H1 (cell line): ENCODE results near the gene PTGFR. TPM values are rescaled to one million over a fixed set of nuclear protein-coding genes. Genes with fewer than 3 reads are reported as not detected.

Source experiments
- CTCF ChIA-PET: fragments of 300-600 bp; sonication (Branson Sonifier 250); formaldehyde crosslinking; loops from one replicate; lab custom pipeline; 2021; ENCODE audit not compliant: partially characterized antibody; lab: Charles Lee
- POLR2A ChIA-PET: fragments of 300-600 bp; sonication (Branson Sonifier 250); formaldehyde crosslinking; loops from one replicate; lab custom pipeline; 2021; ENCODE audit warnings: inconsistent platforms; ENCODE audit not compliant: partially characterized antibody; lab: Charles Lee
- DNase-seq, 2 experiments: peaks; one replicate each; pipeline versions ENCODE4 v3.0.0 to v3.0.0-alpha.2; 2010 to 2022; ENCODE audit warnings: low spot score in 2 of 2, low read depth in 1 of 2, mixed read lengths in 1 of 2
- FAIRE-seq: peaks from 2 replicates; lab custom pipeline; 2011; peaks lifted over from hg19 to GRCh38; lab: Jason Lieb, UNC
- H2AFZ ChIP-seq: 2 replicates; pipeline ENCODE4 v1.8.1; 2012; ENCODE audit warnings: low read length, inconsistent platforms
- H2AK5ac ChIP-seq: 2 replicates; pipeline ENCODE4 v1.6.1; 2013; ENCODE audit warnings: low read depth, low read length
- H2BK120ac ChIP-seq: replicated peaks from 2 replicates; pipeline ENCODE3; 2013; ENCODE audit warnings: low read depth, low read length, inconsistent platforms
- H2BK12ac ChIP-seq: 2 replicates; pipeline ENCODE4 v1.6.1; 2013; ENCODE audit warnings: low read depth, low read length
- H2BK15ac ChIP-seq: 2 replicates; pipeline ENCODE4 v1.6.1; 2013; ENCODE audit warnings: low read length
- H2BK20ac ChIP-seq: 2 replicates; pipeline ENCODE4 v1.6.1; 2013; ENCODE audit warnings: low read length
- H2BK5ac ChIP-seq: 2 replicates; pipeline ENCODE4 v1.6.1; 2013; ENCODE audit warnings: low read depth, low read length
- H3K14ac ChIP-seq: 2 replicates; pipeline ENCODE4 v1.6.1; 2013; ENCODE audit warnings: inconsistent platforms; ENCODE audit not compliant: insufficient read length
- H3K18ac ChIP-seq: 2 replicates; pipeline ENCODE4 v1.6.1; 2013; ENCODE audit warnings: low read length; ENCODE audit errors: extremely low read depth
- H3K23ac ChIP-seq: 2 replicates; pipeline ENCODE4 v1.6.1; 2013; ENCODE audit warnings: inconsistent platforms; ENCODE audit not compliant: insufficient read length
- H3K23me2 ChIP-seq: 2 replicates; pipeline ENCODE4 v1.6.1; 2013; ENCODE audit warnings: low read depth, low read length
- H3K27ac ChIP-seq: 2 replicates; pipeline ENCODE4 v1.6.1; 2011; ENCODE audit warnings: low read depth, low read length, inconsistent platforms
- H3K27me3 ChIP-seq, 4 experiments: replicated peaks in 1 of 4; 1 replicate in 1 of 4; 2 replicates in 3 of 4; pipeline versions ENCODE4 v1.6.1 to v1.8.1; 2011 to 2013; ENCODE audit warnings: low read length in 3 of 4, mild to moderate bottlenecking in 3 of 4, inconsistent platforms in 2 of 4, mixed read lengths in 2 of 4, moderate library complexity in 1 of 4; ENCODE audit not compliant: control insufficient read depth in 3 of 4, insufficient read depth in 3 of 4; ENCODE audit errors: extremely low read depth in 1 of 4
- H3K36me3 ChIP-seq, 4 experiments: 2 replicates each; pipeline versions ENCODE4 v1.6.1 to v1.8.1; 2011 to 2013; ENCODE audit warnings: mild to moderate bottlenecking in 4 of 4, low read length in 3 of 4, moderate library complexity in 2 of 4, control low read depth in 1 of 4, inconsistent platforms in 1 of 4; ENCODE audit not compliant: insufficient read depth in 4 of 4, control insufficient read depth in 2 of 4
- H3K4ac ChIP-seq: replicated peaks from 2 replicates; pipeline ENCODE3; 2013; ENCODE audit warnings: low read length, low read depth, mixed read lengths, inconsistent platforms; ENCODE audit not compliant: insufficient read length
- H3K4me1 ChIP-seq, 4 experiments: replicated peaks in 1 of 4; 1 replicate in 1 of 4; 2 replicates in 3 of 4; pipeline versions ENCODE4 v1.6.1 to v1.8.1; 2011 to 2013; ENCODE audit warnings: low read length in 3 of 4, inconsistent platforms in 2 of 4, mixed read lengths in 1 of 4; ENCODE audit not compliant: insufficient read depth in 4 of 4, control insufficient read depth in 3 of 4
- H3K4me2 ChIP-seq, 2 experiments: 2 replicates each; pipeline versions ENCODE4 v1.6.1 to v1.8.1; 2011 to 2013; ENCODE audit warnings: low read depth in 2 of 2, low read length in 2 of 2, control low read depth in 1 of 2, inconsistent platforms in 1 of 2, mild to moderate bottlenecking in 1 of 2; ENCODE audit not compliant: insufficient read depth in 1 of 2
- H3K4me3 ChIP-seq, 4 experiments: fragments of 200-600, 300-600 bp in 1 of 4; sonication (generic), shearing (Covaris generic), sonication (Bioruptor Twin) in 1 of 4; 2 replicates each; pipeline versions ENCODE4 v1.5.1 to v1.8.1; 2011 to 2016; ENCODE audit warnings: low read length in 4 of 4, low read depth in 3 of 4, control low read depth in 2 of 4, inconsistent platforms in 2 of 4, mild to moderate bottlenecking in 2 of 4, mixed read lengths in 1 of 4, moderate library complexity in 1 of 4; ENCODE audit not compliant: insufficient read depth in 2 of 4; ENCODE audit errors: extremely low read depth in 1 of 4
- H3K56ac ChIP-seq: replicated peaks from 2 replicates; pipeline ENCODE3; 2013; ENCODE audit warnings: low read depth, mild to moderate bottlenecking, mixed read lengths, low read length, inconsistent platforms; ENCODE audit not compliant: insufficient read length
- H3K79me1 ChIP-seq: 2 replicates; pipeline ENCODE4 v1.6.1; 2013; ENCODE audit warnings: low read depth, low read length, control low read depth
- H3K79me2 ChIP-seq, 2 experiments: 2 replicates each; pipeline versions ENCODE4 v1.6.1 to v1.8.1; 2012 to 2013; ENCODE audit warnings: low read length in 2 of 2, mild to moderate bottlenecking in 2 of 2, inconsistent platforms in 1 of 2; ENCODE audit not compliant: insufficient read depth in 2 of 2, control insufficient read depth in 1 of 2
- H3K9ac ChIP-seq, 4 experiments: replicated peaks in 1 of 4; 1 replicate in 1 of 4; 2 replicates in 3 of 4; pipeline versions ENCODE4 v1.6.1 to v1.8.1; 2011 to 2013; ENCODE audit warnings: low read depth in 3 of 4, low read length in 3 of 4, control low read depth in 2 of 4, mild to moderate bottlenecking in 2 of 4, moderate library complexity in 2 of 4, inconsistent platforms in 1 of 4; ENCODE audit errors: extremely low read depth in 1 of 4
- H3K9me3 ChIP-seq, 2 experiments: 2 replicates each; pipeline versions ENCODE4 v1.6.1 to v1.8.1; 2012 to 2013; ENCODE audit warnings: mild to moderate bottlenecking in 2 of 2, moderate library complexity in 2 of 2, control low read depth in 1 of 2, inconsistent platforms in 1 of 2, low read depth in 1 of 2, low read length in 1 of 2, mixed read lengths in 1 of 2; ENCODE audit not compliant: insufficient read depth in 2 of 2
- H4K20me1 ChIP-seq, 2 experiments: replicated peaks in 1 of 2; 2 replicates each; pipeline versions ENCODE3 to v1.8.1; 2011 to 2013; ENCODE audit warnings: inconsistent platforms in 2 of 2, low read length in 2 of 2, mild to moderate bottlenecking in 1 of 2; ENCODE audit not compliant: insufficient read depth in 2 of 2, control insufficient read depth in 1 of 2
- H4K5ac ChIP-seq: 2 replicates; pipeline ENCODE4 v1.6.1; 2013; ENCODE audit warnings: low read length, low read depth, mixed read lengths, inconsistent platforms; ENCODE audit not compliant: insufficient read length
- H4K8ac ChIP-seq: 2 replicates; pipeline ENCODE4 v1.8.0; 2013; ENCODE audit warnings: mild to moderate bottlenecking, moderate library complexity, low read length, inconsistent platforms; ENCODE audit not compliant: insufficient read depth; ENCODE audit errors: extremely low read depth
- H4K91ac ChIP-seq: replicated peaks from 2 replicates; pipeline ENCODE3; 2013; ENCODE audit warnings: low read length, mixed read lengths, inconsistent platforms; ENCODE audit not compliant: insufficient read length
- ATF2 ChIP-seq: IDR thresholded peaks from 2 replicates; pipeline ENCODE4 v1.6.1; 2012; ENCODE audit warnings: low read length, inconsistent platforms
- CHD1 ChIP-seq: IDR thresholded peaks from 2 replicates; pipeline ENCODE4 v1.6.1; 2012; ENCODE audit warnings: low read depth, low read length, improper control_type of control experiment
- E2F6 ChIP-seq: IDR thresholded peaks from 2 replicates; pipeline ENCODE4 v1.6.1; 2012; ENCODE audit warnings: inconsistent platforms
- EP300 ChIP-seq, 2 experiments: IDR thresholded peaks; 1 replicate in 1 of 2; 2 replicates in 1 of 2; pipeline ENCODE4 v1.6.1; 2011 to 2012; ENCODE audit warnings: low read depth in 2 of 2, low read length in 2 of 2, mild to moderate bottlenecking in 2 of 2, borderline replicate concordance in 1 of 2, inconsistent platforms in 1 of 2, moderate library complexity in 1 of 2
- FOSL1 ChIP-seq: IDR thresholded peaks from 2 replicates; pipeline ENCODE4 v1.6.1; 2011; ENCODE audit warnings: mild to moderate bottlenecking, low read depth, low read length, moderate library complexity; ENCODE audit not compliant: insufficient read depth
- HDAC2 ChIP-seq, 2 experiments: fragments of 300-600 bp in 1 of 2; sonication (generic) in 1 of 2; IDR thresholded peaks; 2 replicates each; pipeline ENCODE4 v1.6.1; 2011 to 2012; ENCODE audit warnings: low read depth in 2 of 2, low read length in 2 of 2, mild to moderate bottlenecking in 2 of 2, moderate library complexity in 2 of 2, borderline replicate concordance in 1 of 2, inconsistent platforms in 1 of 2
- KDM4A ChIP-seq: IDR thresholded peaks from one replicate; pipeline ENCODE4 v1.7.1; 2012; ENCODE audit warnings: low read depth, mild to moderate bottlenecking, moderate library complexity, low read length, inconsistent platforms; ENCODE audit not compliant: severe bottlenecking
- POLR2A ChIP-seq, 2 experiments: IDR thresholded peaks; 1 replicate in 1 of 2; 2 replicates in 1 of 2; pipeline ENCODE4 v1.6.1; 2011; ENCODE audit warnings: low read depth in 2 of 2, low read length in 2 of 2, mild to moderate bottlenecking in 2 of 2; ENCODE audit errors: control extremely low read depth in 1 of 2
- POLR2AphosphoS5 ChIP-seq: IDR thresholded peaks from 2 replicates; pipeline ENCODE4 v1.6.1; 2011; ENCODE audit warnings: low read depth, low read length
- SIX5 ChIP-seq: IDR thresholded peaks from 2 replicates; pipeline ENCODE4 v1.6.1; 2011; ENCODE audit warnings: mild to moderate bottlenecking, low read depth, low read length
- TCF12 ChIP-seq: IDR thresholded peaks from 2 replicates; pipeline ENCODE4 v1.6.1; 2011; ENCODE audit warnings: low read depth, mild to moderate bottlenecking, low read length
- YY1 ChIP-seq: IDR thresholded peaks from 2 replicates; pipeline ENCODE4 v1.6.1; 2011; ENCODE audit warnings: low read depth, mild to moderate bottlenecking, low read length
- whole genome bisulfite sequencing, 2 experiments: shearing (Covaris generic) in 1 of 2; methylation state at CpG; one replicate each; pipeline versions ENCODE4 v1.1.6 to v1.1.7; 2013 to 2015; ENCODE audit warnings: low lambda C conversion rate in 2 of 2, mixed read lengths in 2 of 2, inconsistent platforms in 1 of 2, low coverage in 1 of 2, missing lambda C conversion rate in 1 of 2; ENCODE audit not compliant: insufficient replicate concordance in 2 of 2, insufficient coverage in 1 of 2, insufficient read length in 1 of 2; ENCODE audit errors: extremely low coverage in 1 of 2, missing lambda C conversion rate in 1 of 2; 5-methylcytosine and 5-hydroxymethylcytosine counted together
- polyA plus RNA-seq, 7 experiments: library from polyadenylated mRNA; depleted of rRNA in 3 of 7; stranded (reverse) in 5 of 7; unstranded in 2 of 7; fragments of >200 nt in 5 of 7; fragments of 200-250 nt in 2 of 7; gene quantifications; 1 replicate in 5 of 7; 2 replicates in 1 of 7; 4 replicates in 1 of 7; pipeline versions ENCODE4 v1.2.1 to v1.2.3, GENCODE V29; 2011 to 2013; ENCODE audit warnings: missing spikeins in 2 of 7, mixed read lengths in 2 of 7
- total RNA-seq: library from RNA; stranded (reverse); fragmentation: NEBNext Ultra II Directional; extraction: Animal tissue kit (Norgen Biotek cat#: 25700); gene quantifications from 2 replicates; pipeline ENCODE4 v1.2.1, GENCODE V29; 2021

The PTGFR gene
- total and polyA plus RNA-seq, 2 of the 8 experiments (the other 6 are each of a cell fraction or from before 2014, with no cell fraction given) = 0.02 TPM; not detected in 1

GRCh38 chr1:78468521-78468920, 22.3 kb upstream of the PTGFR start:
- no peak overlapping the region for H4K5ac ChIP-seq
- no peak overlapping the region for H2BK20ac ChIP-seq
- no peak overlapping the region for H3K4me3 ChIP-seq
- H3K27me3 ChIP-seq = no peaks in the 10 kb centered on the region
- no peak overlapping the region for H2BK5ac ChIP-seq
- H3K23me2 ChIP-seq = no peaks in the 10 kb centered on the region
- H2AK5ac ChIP-seq = no peak overlapping the region
- no peak overlapping the region for H3K56ac ChIP-seq
- no peak overlapping the region for H3K14ac ChIP-seq
- H3K4me1 ChIP-seq = no peaks in the 10 kb centered on the region
- WGBS, 2 experiments = 84% methylated on average over 1 of the region's 1 CpG; no CpG with 5 or more reads in 1 of the 2 experiments
- ChIA-PET CTCF (interaction anchor here (0.9 to 1.1 kb wide), 3 partner anchors 22 to 341 kb away, joined by 3 to 5 read pairs (median 3); partner anchors contain the start of gene PTGFR), POLR2A (no interaction called here)
- no peaks in the 10 kb centered on the region for H4K20me1 ChIP-seq
- H3K79me2 ChIP-seq = no peaks in the 10 kb centered on the region
- H2BK12ac ChIP-seq = no peak overlapping the region
- H3K23ac ChIP-seq = no peak overlapping the region
- H3K9me3 ChIP-seq = no peaks in the 10 kb centered on the region
- H2AFZ ChIP-seq = no peak overlapping the region
- H3K9ac ChIP-seq = no peak overlapping the region
- no peak overlapping the region for H3K27ac ChIP-seq
- no peak overlapping the region for H2BK15ac ChIP-seq
- H3K18ac ChIP-seq = no peak overlapping the region
- H4K91ac ChIP-seq = no peak overlapping the region
- no peak overlapping the region for H4K8ac ChIP-seq
- no peak overlapping the region for H3K4ac ChIP-seq
- FAIRE-seq (no peak), DNase-seq (no peak)
- no peaks in the 10 kb centered on the region for H3K36me3 ChIP-seq
- no peak overlapping the region for H2BK120ac ChIP-seq
- H3K79me1 ChIP-seq = no peaks in the 10 kb centered on the region
- H3K4me2 ChIP-seq = no peak overlapping the region
- TF ChIP-seq ATF2 = no peak
- no peak for TF ChIP-seq SIX5
- TF ChIP-seq YY1 = no peak
- no peak for TF ChIP-seq POLR2AphosphoS5
- TF ChIP-seq FOSL1 = no peak
- no peak for TF ChIP-seq EP300 (IDR thresholded peaks at IDR 0.05; ENCODE audit: borderline replicate concordance in 1 of 2, low read depth in 2 of 2, low read length in 2 of 2)
- no peak for TF ChIP-seq E2F6
- TF ChIP-seq KDM4A = no peak
- no peak for TF ChIP-seq CHD1
- no peak for TF ChIP-seq TCF12
- TF ChIP-seq POLR2A (IDR thresholded peaks at IDR 0.05; ENCODE audit: control extremely low read depth in 1 of 2, low read depth in 2 of 2, low read length in 2 of 2) = no peak
- no peak for TF ChIP-seq HDAC2 (IDR thresholded peaks at IDR 0.05; ENCODE audit: borderline replicate concordance in 1 of 2, low read depth in 2 of 2, low read length in 2 of 2)
